ENCODE results near the gene KLHL28. TPM values are rescaled to one million over a fixed set of nuclear protein-coding genes. Genes with fewer than 3 reads are reported as not detected.

KLHL28 gene
- total and polyA plus RNA-seq, 2 experiments from 2014 or later: 5.3 to 16.2 TPM

- no peaks in the 10 kb centered on the region for H3K9me3 ChIP-seq (ENCODE audit: low read depth)
- DNase-seq (ENCODE audit: low spot score): no peak
- WGBS (ENCODE audit: low lambda C conversion rate, missing lambda C conversion rate): 100% methylated on average over 1 of the region's 2 CpGs
- no peak overlapping the region for H3K4me3 ChIP-seq
- no peak overlapping the region for H2AFZ ChIP-seq
- no peak overlapping the region for H3K4me2 ChIP-seq
- no peaks in the 10 kb centered on the region for H3K27me3 ChIP-seq
- H3K79me2 ChIP-seq: peaks cover 8% of the 10 kb centered on the region
- no peaks in the 10 kb centered on the region for H3K4me1 ChIP-seq (ENCODE audit: insufficient read depth)
- no peaks in the 10 kb centered on the region for H3K36me3 ChIP-seq (replicated peaks; ENCODE audit: insufficient read depth, low read depth)
- no peaks in the 10 kb centered on the region for H3K9me2 ChIP-seq (replicated peaks; ENCODE audit: insufficient read depth)
- H4K20me1 ChIP-seq (ENCODE audit: insufficient read depth, poor library complexity, severe bottlenecking): no peaks in the 10 kb centered on the region
- TF ChIP-seq, protein P1, sequence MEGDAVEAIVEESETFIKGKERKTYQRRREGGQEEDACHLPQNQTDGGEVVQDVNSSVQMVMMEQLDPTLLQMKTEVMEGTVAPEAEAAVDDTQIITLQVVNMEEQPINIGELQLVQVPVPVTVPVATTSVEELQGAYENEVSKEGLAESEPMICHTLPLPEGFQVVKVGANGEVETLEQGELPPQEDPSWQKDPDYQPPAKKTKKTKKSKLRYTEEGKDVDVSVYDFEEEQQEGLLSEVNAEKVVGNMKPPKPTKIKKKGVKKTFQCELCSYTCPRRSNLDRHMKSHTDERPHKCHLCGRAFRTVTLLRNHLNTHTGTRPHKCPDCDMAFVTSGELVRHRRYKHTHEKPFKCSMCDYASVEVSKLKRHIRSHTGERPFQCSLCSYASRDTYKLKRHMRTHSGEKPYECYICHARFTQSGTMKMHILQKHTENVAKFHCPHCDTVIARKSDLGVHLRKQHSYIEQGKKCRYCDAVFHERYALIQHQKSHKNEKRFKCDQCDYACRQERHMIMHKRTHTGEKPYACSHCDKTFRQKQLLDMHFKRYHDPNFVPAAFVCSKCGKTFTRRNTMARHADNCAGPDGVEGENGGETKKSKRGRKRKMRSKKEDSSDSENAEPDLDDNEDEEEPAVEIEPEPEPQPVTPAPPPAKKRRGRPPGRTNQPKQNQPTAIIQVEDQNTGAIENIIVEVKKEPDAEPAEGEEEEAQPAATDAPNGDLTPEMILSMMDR (IDR thresholded peaks at IDR 0.05; ENCODE audit: poor library complexity): no peak
- TF ChIP-seq EZH2phosphoT487 (IDR thresholded peaks at IDR 0.05; ENCODE audit: low read depth, severe bottlenecking, unreplicated experiment): no peak
- TF ChIP-seq EZH2 (IDR thresholded peaks at IDR 0.05; ENCODE audit: borderline replicate concordance): no peak
- no peak overlapping the region for H3K27ac ChIP-seq
These were observed 20.2 kb downstream of the KLHL28 start for GRCh38 chr14:44941591-44941990.

- H3K79me2 ChIP-seq: peaks cover 8% of the 10 kb centered on the region
- TF ChIP-seq, protein P1 (IDR thresholded peaks at IDR 0.05; ENCODE audit: poor library complexity): no peak
- TF ChIP-seq EZH2phosphoT487 (IDR thresholded peaks at IDR 0.05; ENCODE audit: low read depth, severe bottlenecking, unreplicated experiment) (no peak), EZH2 (IDR thresholded peaks at IDR 0.05; ENCODE audit: borderline replicate concordance) (no peak)
- WGBS (ENCODE audit: low lambda C conversion rate, missing lambda C conversion rate): 89% methylated on average over 6 of the region's 6 CpGs
These were observed 20.8 kb downstream of the KLHL28 start for GRCh38 chr14:44940944-44941343.

DNA sequence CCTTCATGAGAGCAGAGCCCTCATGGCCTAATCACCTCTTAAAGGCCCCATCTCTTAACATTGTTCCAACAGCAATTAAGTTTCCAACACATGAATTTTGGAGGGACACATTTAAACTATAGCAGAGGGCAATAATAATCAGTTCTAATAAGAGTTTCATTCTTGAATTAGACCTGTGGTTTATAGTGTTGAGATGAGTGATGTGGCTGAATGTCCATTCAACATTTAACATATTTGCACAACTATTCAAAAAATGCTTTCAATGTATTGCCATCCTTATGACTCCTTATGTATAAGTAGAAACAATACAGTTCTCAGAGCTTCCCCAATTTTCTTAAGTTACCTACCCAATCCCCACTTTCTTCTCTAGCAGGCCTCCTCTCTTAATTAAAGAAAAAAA, 21.5 kb downstream of the KLHL28 start:
- Histone ChIP-seq H3K27ac (no peak overlapping the region), H2AFZ (no peak overlapping the region), H3K79me2 (peaks cover 8% of the 10 kb centered on the region), H3K9me3 (ENCODE audit: low read depth) (no peaks in the 10 kb centered on the region), H3K4me3 (no peak overlapping the region), H3K27me3 (no peaks in the 10 kb centered on the region), H4K20me1 (ENCODE audit: insufficient read depth, poor library complexity, severe bottlenecking) (no peaks in the 10 kb centered on the region), H3K36me3 (replicated peaks; ENCODE audit: insufficient read depth, low read depth) (no peaks in the 10 kb centered on the region), H3K4me2 (no peak overlapping the region), H3K4me1 (ENCODE audit: insufficient read depth) (no peaks in the 10 kb centered on the region), H3K9me2 (replicated peaks; ENCODE audit: insufficient read depth) (no peaks in the 10 kb centered on the region)
- DNase-seq (ENCODE audit: low spot score): no peak
- TF ChIP-seq, protein P1 (IDR thresholded peaks at IDR 0.05; ENCODE audit: poor library complexity): no peak
- no peak for TF ChIP-seq EZH2phosphoT487 (IDR thresholded peaks at IDR 0.05; ENCODE audit: low read depth, severe bottlenecking, unreplicated experiment)
- no peak for TF ChIP-seq EZH2 (IDR thresholded peaks at IDR 0.05; ENCODE audit: borderline replicate concordance)

More at GRCh38 chr14:44940944-44941343, 20.8 kb downstream of the KLHL28 start:
- Histone ChIP-seq H3K9me2 (replicated peaks; ENCODE audit: insufficient read depth) (no peaks in the 10 kb centered on the region), H3K27ac (no peak overlapping the region), H2AFZ (no peak overlapping the region), H3K27me3 (no peaks in the 10 kb centered on the region), H3K4me3 (no peak overlapping the region), H3K4me2 (no peak overlapping the region), H3K36me3 (replicated peaks; ENCODE audit: insufficient read depth, low read depth) (no peaks in the 10 kb centered on the region), H3K9me3 (ENCODE audit: low read depth) (no peaks in the 10 kb centered on the region), H3K4me1 (ENCODE audit: insufficient read depth) (no peaks in the 10 kb centered on the region), H4K20me1 (ENCODE audit: insufficient read depth, poor library complexity, severe bottlenecking) (no peaks in the 10 kb centered on the region)
- no peak for DNase-seq (ENCODE audit: low spot score)

DNA sequence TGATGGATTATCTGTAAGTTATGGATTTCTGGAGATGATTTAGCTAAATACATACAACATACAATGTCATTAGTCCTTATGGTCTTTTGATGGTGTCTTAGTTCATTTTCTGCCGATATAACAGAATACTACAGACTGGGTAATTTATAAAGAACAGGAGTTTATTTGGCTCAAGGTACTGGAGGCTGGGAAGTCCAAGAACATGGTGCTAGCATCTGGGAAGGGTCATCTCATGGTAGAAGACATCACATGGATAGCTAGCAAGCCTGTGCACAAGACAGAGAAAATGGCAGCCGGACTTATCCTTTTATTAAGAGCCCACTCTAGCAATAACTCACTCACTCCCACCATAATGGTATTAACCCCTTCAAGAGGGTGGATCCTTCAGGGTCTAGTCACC, 24.2 kb downstream of the KLHL28 start:
- Histone ChIP-seq H3K27ac (no peak overlapping the region), H3K27me3 (no peaks in the 10 kb centered on the region), H3K4me1 (ENCODE audit: insufficient read depth) (no peaks in the 10 kb centered on the region), H3K9me2 (replicated peaks; ENCODE audit: insufficient read depth) (no peaks in the 10 kb centered on the region), H3K36me3 (replicated peaks; ENCODE audit: insufficient read depth, low read depth) (no peaks in the 10 kb centered on the region), H3K4me3 (no peak overlapping the region), H2AFZ (no peak overlapping the region), H3K79me2 (peaks cover 7% of the 10 kb centered on the region), H3K4me2 (no peak overlapping the region), H4K20me1 (ENCODE audit: insufficient read depth, poor library complexity, severe bottlenecking) (no peaks in the 10 kb centered on the region), H3K9me3 (ENCODE audit: low read depth) (no peaks in the 10 kb centered on the region)
- DNase-seq (ENCODE audit: low spot score): no peak
- no peak for TF ChIP-seq EZH2phosphoT487 (IDR thresholded peaks at IDR 0.05; ENCODE audit: low read depth, severe bottlenecking, unreplicated experiment)
- TF ChIP-seq, protein P1 (IDR thresholded peaks at IDR 0.05; ENCODE audit: poor library complexity): no peak
- TF ChIP-seq EZH2 (IDR thresholded peaks at IDR 0.05; ENCODE audit: borderline replicate concordance): no peak
- 96% methylated on average over 2 of the region's 2 CpGs for WGBS (ENCODE audit: low lambda C conversion rate, missing lambda C conversion rate)

Measured in hepatocyte (in vitro differentiated cells).